HepG2 (cell line): ENCODE results near the gene KHK. TPM values are rescaled to one million over a fixed set of nuclear protein-coding genes. Genes with fewer than 3 reads are reported as not detected.
A peak's percentile ranks its signal among the peaks of the same experiment; 100 is the strongest.

ENCODE experiments used
- FOXP4 ChIP-seq: sonication (generic); formaldehyde crosslinking; IDR thresholded peaks from 2 replicates; pipeline ENCODE4 v1.4.0; 2020; ENCODE audit warnings: missing genetic modification reagents
- GPN1 ChIP-seq: sonication (generic); formaldehyde crosslinking; IDR thresholded peaks from 2 replicates; pipeline ENCODE4 v1.5.1; 2020; ENCODE audit warnings: missing genetic modification reagents, borderline replicate concordance
- HOXA3 ChIP-seq: sonication (generic); formaldehyde crosslinking; IDR thresholded peaks from 2 replicates; pipeline ENCODE4 v1.5.0; 2020; ENCODE audit warnings: missing genetic modification reagents
- KLF11 ChIP-seq: IDR thresholded peaks from 2 replicates; pipeline ENCODE4 v1.6.1; 2016; ENCODE audit warnings: missing compliant biosample characterization
- KLF12 ChIP-seq: sonication (generic); formaldehyde crosslinking; IDR thresholded peaks from 2 replicates; pipeline ENCODE4 v1.4.0; 2020; ENCODE audit warnings: missing genetic modification reagents, borderline replicate concordance
- MAZ ChIP-seq, 2 experiments: sonication (generic) in 1 of 2; formaldehyde crosslinking in 1 of 2; IDR thresholded peaks; 2 replicates each; pipeline versions ENCODE4 v1.5.0 to v1.6.1; 2012 to 2020; ENCODE audit warnings: low read depth in 2 of 2, mild to moderate bottlenecking in 2 of 2, borderline replicate concordance in 1 of 2, improper control_type of control experiment in 1 of 2, low read length in 1 of 2, missing genetic modification reagents in 1 of 2, moderate library complexity in 1 of 2
- MED13 ChIP-seq: sonication (generic); formaldehyde crosslinking; IDR thresholded peaks from 2 replicates; pipeline ENCODE4 v1.5.0; 2020; ENCODE audit warnings: missing genetic modification reagents
- MEF2D ChIP-seq: sonication (generic); formaldehyde crosslinking; IDR thresholded peaks from 2 replicates; pipeline ENCODE4 v1.5.1; 2020; ENCODE audit warnings: mild to moderate bottlenecking, missing genetic modification reagents
- MIXL1 ChIP-seq: IDR thresholded peaks from 2 replicates; pipeline ENCODE4 v1.6.1; 2016
- MLX ChIP-seq: IDR thresholded peaks from 2 replicates; pipeline ENCODE4 v1.6.1; 2016
- SAFB2 ChIP-seq: sonication (generic); formaldehyde crosslinking; IDR thresholded peaks from 2 replicates; pipeline ENCODE4 v1.5.1; 2020; ENCODE audit warnings: missing genetic modification reagents, low read depth, mild to moderate bottlenecking, borderline replicate concordance
- ZBTB39 ChIP-seq: sonication (generic); formaldehyde crosslinking; IDR thresholded peaks from 2 replicates; pipeline ENCODE4 v1.5.0; 2020; ENCODE audit warnings: missing genetic modification reagents
- ZBTB7A ChIP-seq: sonication (generic); formaldehyde crosslinking; IDR thresholded peaks from 2 replicates; pipeline ENCODE4 v1.8.0; 2022; ENCODE audit warnings: mild to moderate bottlenecking, missing genetic modification reagents
- ZKSCAN1 ChIP-seq: fragments of 150-350 bp; IDR thresholded peaks from 2 replicates; pipeline ENCODE4 v1.6.1; 2014; ENCODE audit warnings: low read length
- ZNF333 ChIP-seq: sonication (generic); formaldehyde crosslinking; IDR thresholded peaks from 2 replicates; pipeline ENCODE4 v1.4.0; 2020; ENCODE audit warnings: mild to moderate bottlenecking, missing genetic modification reagents, borderline replicate concordance
- ZNF335 ChIP-seq: sonication (generic); formaldehyde crosslinking; IDR thresholded peaks from 2 replicates; pipeline ENCODE4 v1.4.0; 2020; ENCODE audit warnings: missing genetic modification reagents
- ZNF546 ChIP-seq: sonication (generic); formaldehyde crosslinking; conservative IDR thresholded peaks from 2 replicates; pipeline ENCODE4 v1.8.1; 2023; ENCODE audit warnings: mild to moderate bottlenecking, missing genetic modification reagents
- ZNF547 ChIP-seq: sonication (generic); formaldehyde crosslinking; IDR thresholded peaks from 2 replicates; pipeline ENCODE4 v1.5.1; 2020; ENCODE audit warnings: mild to moderate bottlenecking, missing genetic modification reagents
- ZNF709 ChIP-seq: sonication (generic); formaldehyde crosslinking; IDR thresholded peaks from 2 replicates; pipeline ENCODE4 v1.5.0; 2020; ENCODE audit warnings: mild to moderate bottlenecking, missing genetic modification reagents
- ZNF883 ChIP-seq: sonication (generic); formaldehyde crosslinking; IDR thresholded peaks from 2 replicates; pipeline ENCODE4 v1.5.1; 2020; ENCODE audit warnings: mild to moderate bottlenecking, missing genetic modification reagents; ENCODE audit errors: not compliant biosample characterization
- ZSCAN21 ChIP-seq: sonication (generic); formaldehyde crosslinking; IDR thresholded peaks from 2 replicates; pipeline ENCODE4 v1.8.0; 2022; ENCODE audit warnings: mild to moderate bottlenecking, missing genetic modification reagents, moderate library complexity, borderline replicate concordance
- ZSCAN25 ChIP-seq: sonication (generic); formaldehyde crosslinking; IDR thresholded peaks from 2 replicates; pipeline ENCODE4 v1.8.0; 2022; ENCODE audit warnings: mild to moderate bottlenecking, missing genetic modification reagents
- ZSCAN31 ChIP-seq: sonication (generic); formaldehyde crosslinking; IDR thresholded peaks from 2 replicates; pipeline ENCODE4 v1.5.0; 2020; ENCODE audit warnings: low read depth, mild to moderate bottlenecking, missing genetic modification reagents
- polyA plus RNA-seq, 8 experiments: library from polyadenylated mRNA; depleted of rRNA in 3 of 8; stranded (reverse) in 7 of 8; unstranded in 1 of 8; fragments of >200 nt; fragmentation: Illumina TruSeq in 4 of 8; extraction: Trizol in 4 of 8; gene quantifications; 2 replicates each; pipeline versions ENCODE4 v1.2.1 to v1.2.3, GENCODE V29; 2011 to 2016; ENCODE audit warnings: low read depth in 4 of 8, missing spikeins in 1 of 8, mixed read lengths in 1 of 8; ENCODE audit not compliant: insufficient read depth in 1 of 8
- total RNA-seq, 5 experiments: library from RNA; depleted of rRNA; stranded (reverse); fragments of >200 nt; fragmentation: Illumina TruSeq; extraction: Trizol; gene quantifications; 2 replicates each; pipeline ENCODE4 v1.2.3, GENCODE V29; 2016; ENCODE audit warnings: low read depth in 1 of 5

KHK gene
- total and polyA plus RNA-seq, 2 of the 13 experiments (the other 11 are each of a cell fraction or from before 2014, with no cell fraction given) = 40.9 to 99.2 TPM

GRCh38 chr2:27071277-27071989 lies 15.1 kb upstream of the KHK start, which contains the start of gene OST4 (continued):
- TF ChIP-seq ZBTB39 (CRISPR knock-in tag) (no peak), MAZ (IDR thresholded peaks at IDR 0.05; ENCODE audit: borderline replicate concordance, low read depth, low read length) (0 out of 2 replicates have a peak, but pooled peaks have one; percentile 15), MAZ (CRISPR knock-in tag; IDR thresholded peaks at IDR 0.05; ENCODE audit: low read depth) (peak; percentile 98), MED13 (CRISPR knock-in tag) (no peak), ZBTB7A (CRISPR knock-in tag) (no peak), MIXL1 (CRISPR knock-in tag) (peak; percentile 46; the same call in 1 of the 2 replicates), ZNF333 (CRISPR knock-in tag) (peak; percentile 10; the same call in 1 of the 2 replicates), ZSCAN31 (CRISPR knock-in tag) (0 out of 2 replicates have a peak, but pooled peaks have one; percentile 56), SAFB2 (CRISPR knock-in tag) (peak; percentile 83; the same call in 1 of the 2 replicates), KLF12 (CRISPR knock-in tag) (peak; percentile 93), GPN1 (CRISPR knock-in tag) (0 out of 2 replicates have a peak, but pooled peaks have one; percentile 22), ZKSCAN1 (no peak), ZNF547 (CRISPR knock-in tag) (peak; percentile 64; the same call in 1 of the 2 replicates), ZNF335 (CRISPR knock-in tag) (no peak), HOXA3 (CRISPR knock-in tag) (peak; percentile 99), ZNF546 (CRISPR knock-in tag) (no peak; the same call in none of the 2 replicates), MEF2D (CRISPR knock-in tag) (no peak), KLF11 (CRISPR knock-in tag) (peak; percentile 44; the same call in 1 of the 2 replicates), ZSCAN25 (CRISPR knock-in tag) (0 out of 2 replicates have a peak, but pooled peaks have one; percentile 6), ZNF709 (CRISPR knock-in tag) (peak; percentile 85; the same call in 1 of the 2 replicates), FOXP4 (CRISPR knock-in tag) (peak; percentile 8), ZSCAN21 (CRISPR knock-in tag) (peak; percentile 81), MLX (CRISPR knock-in tag) (no peak), ZNF883 (CRISPR knock-in tag) (peak; percentile 74)
